Prostate gland (tissue), 2 donors: Measurements from ENCODE around the gene DOCK3. TPM values are rescaled to one million over a fixed set of nuclear protein-coding genes. Genes with fewer than 3 reads are reported as not detected.
"Not testable (repeated sequence)": the region's sequence is repeated elsewhere in the genome, so short reads cannot be mapped to it uniquely, and the experiment has no call there.

ENCODE experiments used
- DNase-seq: peaks from one replicate; pipeline ENCODE4 v3.0.0-alpha.2; 2019; ENCODE audit warnings: low spot score
- H3K27ac ChIP-seq, 2 donors: fragments of 200-600 bp; sonication (generic); 2 replicates each; pipeline ENCODE4 v1.5.1; 2017 to 2019
- H3K27me3 ChIP-seq: fragments of 200-600 bp; sonication (generic); replicated peaks from 2 replicates; pipeline ENCODE4 v1.5.1; 2019; ENCODE audit not compliant: insufficient read depth
- H3K36me3 ChIP-seq, 2 donors: fragments of 200-600 bp; sonication (generic); 1 replicate in 1 of 2; 2 replicates in 1 of 2; pipeline versions ENCODE4 v1.5.1 to v1.8.1; 2017 to 2019
- H3K4me1 ChIP-seq: fragments of 200-600 bp; sonication (generic); replicated peaks from 2 replicates; pipeline ENCODE4 v1.5.1; 2019
- H3K4me3 ChIP-seq, 2 donors: fragments of 200-600 bp; sonication (generic); 2 replicates each; pipeline ENCODE4 v1.5.1; 2017 to 2019
- H3K9me3 ChIP-seq: fragments of 200-600 bp; sonication (generic); 2 replicates; pipeline ENCODE4 v1.5.1; 2017
- POLR2A ChIP-seq: fragments of 450-650 bp; IDR thresholded peaks from one replicate; pipeline ENCODE4 v1.6.1; 2016; ENCODE audit warnings: antibody characterized with exemption, mild to moderate bottlenecking
- POLR2AphosphoS5 ChIP-seq: sonication (generic); formaldehyde crosslinking; IDR thresholded peaks from one replicate; pipeline ENCODE4 v1.6.1; 2017; ENCODE audit warnings: antibody characterized with exemption
- WGBS: methylation state at CpG from one replicate; pipeline ENCODE4 v1.1.5; 2018; 5-methylcytosine and 5-hydroxymethylcytosine counted together
- intact Hi-C: fragments of 100-400 bp; cut with DNase I; formaldehyde crosslinking; loops from one replicate; pipeline ENCODE4 v1.14.2; 2022
- total RNA-seq, 2 donors: library from RNA; depleted of rRNA; stranded (reverse); fragments of >200 nt; gene quantifications; one replicate each; pipeline ENCODE4 v1.1.0, GENCODE V29; 2016
- TF ChIP-seq, protein P1 (sequence below), 4 experiments: fragments of 200-600 bp in 2 of 4; fragments of 450-650 bp in 2 of 4; sonication (generic) in 2 of 4; IDR thresholded peaks; 1 replicate in 3 of 4; 2 replicates in 1 of 4; pipeline ENCODE4 v1.5.1; 2016 to 2019; ENCODE audit warnings: antibody characterized with exemption in 4 of 4, mild to moderate bottlenecking in 2 of 4, moderate library complexity in 2 of 4

Gene DOCK3
- total RNA-seq, 2 donors from 2014 or later, result 0.36 to 6.3 TPM

DNA sequence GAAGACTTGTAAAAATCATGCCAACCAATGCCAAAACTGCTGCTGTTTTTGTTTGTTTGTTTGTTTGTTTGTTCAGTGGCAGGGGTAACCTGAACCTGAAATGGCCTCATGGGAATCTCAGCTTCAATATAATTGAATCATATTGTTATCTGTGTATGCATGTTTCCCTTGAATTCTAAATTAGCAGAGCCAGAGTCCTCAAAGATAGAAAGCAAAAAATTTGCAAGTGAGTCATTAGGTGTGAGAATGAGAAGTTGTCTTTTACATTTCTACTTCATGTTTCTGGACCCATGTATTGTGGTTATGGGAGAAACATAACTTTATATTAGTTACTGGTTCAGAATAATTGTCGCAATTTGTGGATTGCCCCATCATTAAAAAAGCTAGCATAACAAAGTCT lies 249.2 kb downstream of the DOCK3 start:
- H3K27me3 ChIP-seq, result no peaks in the 10 kb centered on the region
- H3K27ac ChIP-seq, result no peak overlapping the region
- no peaks in the 10 kb centered on the region for H3K9me3 ChIP-seq
- 96% methylated on average over 1 of the region's 1 CpG for WGBS
- no peaks in the 10 kb centered on the region for H3K36me3 ChIP-seq
- no peak for DNase-seq
- H3K4me1 ChIP-seq, result no peaks in the 10 kb centered on the region
- intact Hi-C loops, result no loop called here
- no peak overlapping the region for H3K4me3 ChIP-seq
- TF ChIP-seq POLR2A (no peak), POLR2AphosphoS5 (no peak)
- TF ChIP-seq, protein P1, sequence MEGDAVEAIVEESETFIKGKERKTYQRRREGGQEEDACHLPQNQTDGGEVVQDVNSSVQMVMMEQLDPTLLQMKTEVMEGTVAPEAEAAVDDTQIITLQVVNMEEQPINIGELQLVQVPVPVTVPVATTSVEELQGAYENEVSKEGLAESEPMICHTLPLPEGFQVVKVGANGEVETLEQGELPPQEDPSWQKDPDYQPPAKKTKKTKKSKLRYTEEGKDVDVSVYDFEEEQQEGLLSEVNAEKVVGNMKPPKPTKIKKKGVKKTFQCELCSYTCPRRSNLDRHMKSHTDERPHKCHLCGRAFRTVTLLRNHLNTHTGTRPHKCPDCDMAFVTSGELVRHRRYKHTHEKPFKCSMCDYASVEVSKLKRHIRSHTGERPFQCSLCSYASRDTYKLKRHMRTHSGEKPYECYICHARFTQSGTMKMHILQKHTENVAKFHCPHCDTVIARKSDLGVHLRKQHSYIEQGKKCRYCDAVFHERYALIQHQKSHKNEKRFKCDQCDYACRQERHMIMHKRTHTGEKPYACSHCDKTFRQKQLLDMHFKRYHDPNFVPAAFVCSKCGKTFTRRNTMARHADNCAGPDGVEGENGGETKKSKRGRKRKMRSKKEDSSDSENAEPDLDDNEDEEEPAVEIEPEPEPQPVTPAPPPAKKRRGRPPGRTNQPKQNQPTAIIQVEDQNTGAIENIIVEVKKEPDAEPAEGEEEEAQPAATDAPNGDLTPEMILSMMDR (IDR thresholded peaks at IDR 0.05), result no peak

DNA sequence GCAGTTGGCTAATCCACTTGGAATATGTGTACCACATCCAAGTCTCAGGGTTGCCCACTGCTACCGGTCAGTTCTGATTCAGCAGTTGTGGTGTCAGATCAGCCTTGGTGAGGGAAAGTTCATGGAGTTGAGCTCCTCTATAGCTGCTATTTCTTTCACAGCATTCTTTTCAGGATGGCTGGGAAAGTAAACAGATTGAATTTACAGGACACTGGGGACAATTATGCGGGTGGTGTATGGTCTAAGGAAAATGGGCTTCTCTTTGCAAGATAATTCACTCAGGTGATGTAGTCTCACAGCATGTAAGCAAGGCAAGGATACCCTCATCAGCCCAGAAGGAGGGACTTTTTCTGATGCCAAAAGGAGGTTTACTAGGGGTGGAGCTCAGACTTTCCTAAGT lies 249.9 kb downstream of the DOCK3 start:
- WGBS, result 90% methylated on average over 2 of the region's 2 CpGs
- H3K4me3 ChIP-seq, result no peak overlapping the region
- DNase-seq, result no peak
- no peak for TF ChIP-seq POLR2A
- TF ChIP-seq, protein P1 (IDR thresholded peaks at IDR 0.05), result no peak
- TF ChIP-seq POLR2AphosphoS5, result no peak
- no peaks in the 10 kb centered on the region for H3K36me3 ChIP-seq
- H3K27ac ChIP-seq, result no peak overlapping the region
- no peaks in the 10 kb centered on the region for H3K4me1 ChIP-seq
- no peaks in the 10 kb centered on the region for H3K27me3 ChIP-seq
- H3K9me3 ChIP-seq, result no peaks in the 10 kb centered on the region
- intact Hi-C loops, result no loop called here

DNA sequence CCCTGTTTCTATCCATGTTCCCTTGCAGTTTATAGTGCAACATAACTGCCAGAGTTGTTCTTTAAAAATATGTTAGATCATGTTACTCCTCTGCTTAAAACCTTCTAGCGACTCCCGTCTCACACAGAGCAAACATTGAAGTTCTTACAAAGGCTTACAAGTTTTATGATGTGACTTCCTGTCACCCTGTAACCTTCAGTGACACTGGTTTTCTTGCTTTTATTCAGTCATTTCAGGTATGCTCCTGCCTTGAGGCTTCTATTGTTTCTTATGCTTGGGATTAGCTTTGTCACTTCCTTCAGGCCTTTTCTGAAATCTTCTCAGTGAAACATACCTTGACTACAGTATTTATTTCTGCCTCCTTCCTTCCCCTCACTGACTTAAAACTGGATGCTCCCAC lies 252.1 kb downstream of the DOCK3 start:
- no peaks in the 10 kb centered on the region for H3K9me3 ChIP-seq
- H3K27ac ChIP-seq, result no peak overlapping the region
- DNase-seq, result no peak
- intact Hi-C loops, result no loop called here
- no peak overlapping the region for H3K4me3 ChIP-seq
- WGBS, result 2% methylated on average over 2 of the region's 2 CpGs
- H3K27me3 ChIP-seq, result no peaks in the 10 kb centered on the region
- H3K4me1 ChIP-seq, result no peaks in the 10 kb centered on the region
- TF ChIP-seq POLR2AphosphoS5 (no peak), POLR2A (no peak)
- TF ChIP-seq, protein P1 (IDR thresholded peaks at IDR 0.05), result no peak
- no peaks in the 10 kb centered on the region for H3K36me3 ChIP-seq

DNA sequence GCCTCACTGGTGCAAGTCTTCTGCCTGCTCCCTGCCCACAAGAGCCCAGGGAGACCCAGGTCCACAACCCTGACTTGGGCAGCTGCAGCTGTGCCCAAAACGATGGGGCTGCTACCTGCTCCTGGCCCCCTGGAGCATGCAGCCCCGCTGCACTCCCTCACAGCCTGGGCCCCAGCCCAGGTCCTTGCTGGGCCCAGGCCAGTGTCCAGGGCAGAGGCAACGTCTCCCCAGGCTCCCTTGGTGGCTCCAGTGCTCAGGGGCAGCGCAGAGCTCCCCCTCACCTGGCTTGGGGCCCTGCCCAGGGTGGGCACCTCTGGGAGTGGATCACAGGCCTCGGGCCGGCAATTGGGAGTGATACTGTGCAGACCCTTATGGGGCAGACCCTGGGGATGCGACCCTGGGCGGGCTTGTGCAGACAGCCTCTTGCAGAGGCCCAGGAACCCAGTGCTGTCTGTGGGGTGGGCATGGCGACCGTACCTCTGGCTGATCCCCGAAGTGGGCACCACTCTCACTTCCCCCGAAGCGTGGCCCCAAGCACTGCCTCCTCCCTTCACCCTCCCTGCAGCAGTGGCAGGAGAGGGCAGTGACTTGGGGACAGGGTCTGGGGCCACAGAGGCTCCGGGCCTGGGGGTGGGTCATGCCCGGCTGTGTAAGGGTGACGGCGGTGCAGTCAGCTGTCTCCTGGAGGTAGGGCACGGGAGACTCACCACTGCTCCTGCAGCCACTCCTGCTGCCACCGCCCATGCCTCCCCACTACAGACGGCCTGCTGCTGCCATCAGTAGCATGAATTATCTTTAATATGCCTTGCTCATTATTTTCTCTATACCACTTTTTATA lies 255.9 kb downstream of the DOCK3 start:
- intact Hi-C loops, result no loop called here
- Histone ChIP-seq H3K9me3 (no peaks in the 10 kb centered on the region), H3K36me3 (no peaks in the 10 kb centered on the region), H3K4me1 (no peaks in the 10 kb centered on the region), H3K27ac (no peak overlapping the region), H3K4me3 (no peak overlapping the region), H3K27me3 (no peaks in the 10 kb centered on the region)
- TF ChIP-seq POLR2AphosphoS5, result no peak
- TF ChIP-seq, protein P1 (IDR thresholded peaks at IDR 0.05), result no peak
- TF ChIP-seq POLR2A, result no peak
- WGBS, result 93% methylated on average over 19 of the region's 20 CpGs
- no peak for DNase-seq

DNA sequence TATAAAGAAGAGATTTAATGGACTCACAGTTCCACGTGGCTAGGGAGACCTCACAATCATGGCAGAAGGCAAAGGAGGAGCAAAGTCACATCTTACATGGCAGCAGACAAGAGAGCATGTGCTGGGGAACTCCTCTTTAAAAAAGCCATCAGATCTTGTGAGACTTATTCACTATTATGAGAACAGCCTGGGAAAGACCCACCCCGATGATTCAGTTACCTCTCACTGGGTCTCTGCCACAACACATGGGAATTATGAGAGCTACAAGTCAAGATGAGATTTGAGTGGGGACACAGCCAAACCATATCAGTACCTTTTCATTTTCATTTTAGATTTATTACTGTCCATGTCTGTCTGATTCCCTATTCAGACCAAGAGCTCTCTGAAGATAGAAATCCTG lies 258.2 kb downstream of the DOCK3 start:
- H3K27ac ChIP-seq, H3K4me3 ChIP-seq, H3K9me3 ChIP-seq, H3K4me1 ChIP-seq, intact Hi-C loops, H3K27me3 ChIP-seq, DNase-seq, H3K36me3 ChIP-seq: not testable (repeated sequence)
- WGBS, result 77% methylated on average over 2 of the region's 2 CpGs
